ENCODE results near the gene PLCH1. TPM values are rescaled to one million over a fixed set of nuclear protein-coding genes. Genes with fewer than 3 reads are reported as not detected.
"Not testable (repeated sequence)": the region's sequence is repeated elsewhere in the genome, so short reads cannot be mapped to it uniquely, and the experiment has no call there.

PLCH1 gene
- total RNA-seq, 1 donor from 2014 or later = 2.9 TPM

- no peaks in the 10 kb centered on the region for H3K36me3 ChIP-seq (ENCODE audit: control insufficient read depth, insufficient read depth, low read length)
- DNase-seq (ENCODE audit: low read depth) = no peak
- no peak for TF ChIP-seq CTCF (IDR thresholded peaks at IDR 0.05; ENCODE audit: insufficient read depth, low read length, poor library complexity, severe bottlenecking)
- H3K27me3 ChIP-seq (ENCODE audit: control insufficient read depth, insufficient read depth, low read length) = no peaks in the 10 kb centered on the region
- H3K4me3 ChIP-seq (ENCODE audit: low read depth, low read length) = no peak overlapping the region
Observed at GRCh38 chr3:155639462-155640055, 105.3 kb downstream of the PLCH1 start.

DNA sequence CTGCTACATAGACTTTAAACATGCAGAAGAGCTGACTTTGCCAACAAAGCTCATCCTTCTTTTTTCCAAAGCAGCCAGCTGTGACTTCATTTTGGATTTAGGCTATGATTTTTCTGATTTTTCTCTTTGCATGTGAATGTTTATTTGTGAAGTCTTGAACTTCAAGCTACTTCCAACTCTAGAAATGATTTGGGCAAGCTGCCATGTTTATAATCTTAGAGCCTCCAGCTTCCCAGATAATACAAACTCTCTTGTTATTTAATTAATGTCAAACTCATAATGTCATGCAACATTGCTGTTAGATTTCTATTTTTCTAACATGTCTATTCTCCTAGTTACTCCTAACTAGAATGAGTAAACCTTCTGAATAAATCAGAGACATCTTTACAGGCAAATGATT, 106.4 kb downstream of the PLCH1 start:
- H3K36me3 ChIP-seq (ENCODE audit: control insufficient read depth, insufficient read depth, low read length); H3K27me3 ChIP-seq (ENCODE audit: control insufficient read depth, insufficient read depth, low read length); H3K4me3 ChIP-seq (ENCODE audit: low read depth, low read length); DNase-seq (ENCODE audit: low read depth): not testable (repeated sequence)

DNA sequence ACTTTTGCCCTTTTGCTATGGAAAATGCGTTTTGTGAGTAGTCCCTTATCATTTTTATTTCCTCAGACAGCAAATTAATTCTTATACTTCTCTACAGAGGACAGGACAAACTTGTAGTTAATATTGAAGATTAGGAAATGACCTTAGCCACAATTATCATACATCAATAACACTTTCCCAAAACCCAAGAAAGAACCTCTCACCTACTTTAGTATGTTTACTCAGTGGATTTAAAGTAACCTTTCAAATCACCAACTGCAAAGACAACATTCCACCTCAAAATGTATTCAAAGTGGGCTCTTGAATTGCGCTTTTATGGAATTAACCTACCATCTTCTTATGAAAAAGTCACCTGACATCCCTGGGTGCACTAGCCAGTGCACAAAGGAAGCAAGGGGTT, 107.3 kb downstream of the PLCH1 start:
- H3K27me3 ChIP-seq (ENCODE audit: control insufficient read depth, insufficient read depth, low read length) = no peaks in the 10 kb centered on the region
- no peaks in the 10 kb centered on the region for H3K36me3 ChIP-seq (ENCODE audit: control insufficient read depth, insufficient read depth, low read length)
- no peak for TF ChIP-seq CTCF (IDR thresholded peaks at IDR 0.05; ENCODE audit: insufficient read depth, low read length, poor library complexity, severe bottlenecking)
- no peak for DNase-seq (ENCODE audit: low read depth)
- H3K4me3 ChIP-seq (ENCODE audit: low read depth, low read length) = no peak overlapping the region

GRCh38 chr3:155635056-155635455, 109.8 kb downstream of the PLCH1 start:
- no peak for DNase-seq (ENCODE audit: low read depth)
- Histone ChIP-seq H3K27me3 (ENCODE audit: control insufficient read depth, insufficient read depth, low read length) (no peaks in the 10 kb centered on the region), H3K4me3 (ENCODE audit: low read depth, low read length) (no peak overlapping the region), H3K36me3 (ENCODE audit: control insufficient read depth, insufficient read depth, low read length) (no peaks in the 10 kb centered on the region)
- no peak for TF ChIP-seq CTCF (IDR thresholded peaks at IDR 0.05; ENCODE audit: insufficient read depth, low read length, poor library complexity, severe bottlenecking)

DNA sequence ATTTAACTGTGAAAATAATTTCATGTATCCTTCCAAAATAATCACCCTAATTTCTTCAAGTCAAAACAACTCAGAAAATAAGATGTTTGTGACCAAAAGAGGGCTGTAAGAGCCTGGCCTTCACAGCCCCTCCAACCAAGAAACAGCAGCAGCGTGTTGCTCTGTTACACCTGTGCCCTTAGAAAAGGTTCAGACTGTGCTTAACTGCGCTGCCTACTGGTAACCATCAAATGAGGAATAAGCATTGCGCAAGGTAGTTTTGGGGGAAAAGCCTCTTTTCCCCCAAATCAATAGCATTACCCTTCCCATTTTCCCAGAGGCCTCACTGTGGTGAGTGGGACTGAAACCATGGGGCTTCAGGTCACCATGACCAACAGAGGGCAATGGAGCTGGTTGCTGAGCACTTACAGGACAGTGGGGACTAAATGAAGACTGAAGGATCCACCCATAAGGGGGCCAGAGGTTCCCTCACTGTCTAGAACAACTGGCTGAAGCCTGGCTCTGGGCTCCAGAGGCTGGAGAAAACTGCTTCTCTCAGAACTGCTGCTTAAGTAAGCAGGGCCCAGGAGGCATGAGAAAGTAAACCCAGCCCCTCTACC, 110.7 kb downstream of the PLCH1 start:
- no peaks in the 10 kb centered on the region for H3K27me3 ChIP-seq (ENCODE audit: control insufficient read depth, insufficient read depth, low read length)
- H3K36me3 ChIP-seq (ENCODE audit: control insufficient read depth, insufficient read depth, low read length) = no peaks in the 10 kb centered on the region
- TF ChIP-seq CTCF (IDR thresholded peaks at IDR 0.05; ENCODE audit: insufficient read depth, low read length, poor library complexity, severe bottlenecking) = no peak
- no peak overlapping the region for H3K4me3 ChIP-seq (ENCODE audit: low read depth, low read length)
- DNase-seq (ENCODE audit: low read depth) = no peak

DNA sequence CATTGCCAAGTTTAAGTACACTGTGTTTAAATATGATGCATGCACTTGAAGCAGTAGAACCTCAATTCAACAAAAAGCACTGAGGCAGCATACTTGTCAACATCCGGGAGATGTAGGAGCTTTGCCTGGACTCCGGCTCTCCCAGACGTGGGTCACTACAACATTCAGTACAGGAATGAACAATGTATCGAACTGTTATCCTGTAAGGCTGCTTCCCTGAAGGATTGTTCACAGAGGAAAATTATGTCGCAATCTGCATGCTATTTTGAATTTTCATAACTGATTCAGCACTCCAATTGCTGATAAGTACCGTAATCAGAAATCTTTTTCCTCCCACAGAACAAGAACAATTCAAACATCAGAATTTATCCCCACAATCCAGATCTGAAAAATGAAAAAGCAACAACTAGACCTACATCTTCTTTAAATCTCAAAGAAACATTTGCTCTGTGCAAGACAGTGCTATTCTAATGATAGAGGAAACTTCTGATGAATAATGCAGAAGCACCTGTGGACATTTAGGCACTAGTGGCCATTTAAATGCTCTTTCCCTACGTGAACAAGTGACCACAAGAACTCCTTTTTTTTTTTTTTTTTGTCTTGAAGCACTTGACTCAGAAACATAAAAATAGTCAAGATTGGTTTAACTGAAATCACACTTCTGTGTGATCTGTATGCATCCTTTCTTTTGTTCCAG, 113.4 kb downstream of the PLCH1 start:
- Histone ChIP-seq H3K36me3 (ENCODE audit: control insufficient read depth, insufficient read depth, low read length) (no peaks in the 10 kb centered on the region), H3K4me3 (ENCODE audit: low read depth, low read length) (no peak overlapping the region), H3K27me3 (ENCODE audit: control insufficient read depth, insufficient read depth, low read length) (no peaks in the 10 kb centered on the region)
- no peak for TF ChIP-seq CTCF (IDR thresholded peaks at IDR 0.05; ENCODE audit: insufficient read depth, low read length, poor library complexity, severe bottlenecking)
- no peak for DNase-seq (ENCODE audit: low read depth)
